CD4-positive, alpha-beta T cell treated with Interleukin-12 subunit alpha and Interleukin-12 subunit beta, for 1 hour (primary cell): ENCODE data around the gene MAP3K4.

ENCODE experiments used
- DNase-seq: peaks from one replicate; pipeline ENCODE4 v3.0.0-alpha.2; 2020

The MAP3K4 gene

DNA sequence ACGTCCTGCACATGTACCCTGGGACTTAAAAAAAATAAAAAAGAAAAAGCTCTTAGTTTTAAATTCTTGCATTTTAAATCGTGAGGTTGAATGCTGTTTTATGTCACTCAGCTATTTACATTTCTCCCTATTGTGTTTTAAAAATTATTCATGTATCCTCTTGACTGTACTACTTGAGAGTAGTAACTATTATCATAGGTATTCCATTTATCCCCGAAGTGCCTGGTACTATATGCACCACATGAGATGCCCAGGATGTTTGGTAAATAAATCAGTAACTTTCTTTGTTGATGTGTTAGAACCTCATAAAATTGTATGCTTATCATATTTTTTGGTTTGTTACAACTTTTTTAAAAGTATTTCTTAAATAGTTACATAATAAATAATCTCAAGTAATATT is 18.4 kb downstream of the MAP3K4 start:
- no peak for DNase-seq

DNA sequence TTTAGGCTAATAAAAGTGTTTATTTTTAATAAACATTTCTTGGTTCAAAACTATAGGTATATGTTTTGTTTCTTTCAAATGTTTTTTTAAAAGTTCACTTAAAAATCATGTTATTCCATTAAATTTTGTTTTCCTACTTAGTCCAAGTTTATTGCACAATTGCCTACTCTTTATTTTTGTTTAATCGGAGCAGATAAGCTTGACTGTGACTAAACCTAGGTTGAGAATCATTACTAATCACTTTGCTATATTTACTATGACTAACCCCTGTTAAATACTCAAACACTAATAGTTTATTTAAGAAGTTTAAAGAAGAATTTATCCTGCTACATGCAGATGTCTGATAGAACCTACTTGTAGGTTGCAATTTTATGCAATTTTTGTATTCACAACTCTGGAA is 18.8 kb downstream of the MAP3K4 start:
- no peak for DNase-seq

DNA sequence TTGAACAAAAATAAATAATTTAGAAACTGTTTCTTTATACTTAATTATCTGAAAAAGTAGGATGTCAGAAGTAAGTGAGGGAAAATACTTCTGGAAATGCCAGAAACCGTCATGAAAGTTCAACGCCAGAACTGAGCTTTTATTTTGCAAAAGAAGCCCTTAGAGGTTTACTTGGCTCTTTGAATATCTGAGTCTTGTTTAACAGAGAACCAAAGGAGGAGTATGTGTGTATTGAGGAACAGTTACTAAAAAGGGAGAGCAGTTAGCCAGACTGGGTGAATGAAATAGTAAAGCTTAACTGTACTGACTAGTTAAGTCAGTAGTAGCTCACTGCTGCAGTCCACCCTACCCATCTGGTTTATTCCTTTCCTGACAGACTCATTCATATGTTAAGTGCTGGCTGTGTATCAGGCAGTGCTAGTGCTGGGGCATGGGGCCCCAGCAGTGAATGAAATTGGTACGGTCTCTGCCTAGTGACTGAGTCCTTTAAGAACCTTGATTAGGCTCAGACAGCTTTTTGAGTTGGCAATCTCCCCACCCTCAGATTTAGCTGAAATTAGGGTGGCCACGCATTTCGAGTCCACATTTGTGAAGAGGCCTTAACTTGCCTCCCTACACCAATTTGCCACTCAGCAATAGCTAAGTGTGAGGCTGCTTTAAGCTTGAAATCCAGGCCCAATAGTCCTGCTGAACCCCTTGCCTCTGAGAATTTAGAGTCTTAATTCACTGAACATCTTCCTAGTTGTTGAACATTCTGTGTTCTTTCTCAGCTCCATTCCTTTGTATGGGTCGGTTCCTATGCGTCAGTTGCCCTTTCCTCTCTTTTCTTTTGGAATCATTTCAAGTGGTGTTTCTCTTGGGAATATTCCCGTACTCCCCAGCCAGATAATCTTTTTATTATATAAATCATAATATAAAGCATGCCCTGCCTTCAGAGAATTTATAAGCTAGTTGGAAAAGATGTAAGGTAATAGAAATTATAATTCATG is 20.2 kb downstream of the MAP3K4 start:
- DNase-seq, result no peak

DNA sequence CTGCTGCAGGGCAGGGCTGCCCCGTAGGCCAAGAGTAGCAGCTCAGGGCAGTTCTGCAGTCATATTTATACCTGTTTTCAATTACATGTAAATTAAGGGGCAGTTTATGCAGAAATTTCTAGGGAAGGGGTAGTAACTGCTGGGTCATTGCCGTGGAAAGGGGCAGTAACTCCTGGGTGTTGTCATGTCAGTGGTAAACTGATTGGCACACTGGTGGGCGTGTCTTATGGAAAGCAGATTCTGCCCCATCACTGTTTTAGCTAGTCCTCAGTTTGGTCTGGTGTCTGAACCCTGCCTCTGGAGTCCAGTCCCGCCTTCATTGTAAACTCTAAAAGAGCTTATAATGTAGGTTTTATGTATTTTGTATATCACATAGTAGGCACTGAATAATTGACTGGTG is 22.1 kb downstream of the MAP3K4 start:
- no peak for DNase-seq

DNA sequence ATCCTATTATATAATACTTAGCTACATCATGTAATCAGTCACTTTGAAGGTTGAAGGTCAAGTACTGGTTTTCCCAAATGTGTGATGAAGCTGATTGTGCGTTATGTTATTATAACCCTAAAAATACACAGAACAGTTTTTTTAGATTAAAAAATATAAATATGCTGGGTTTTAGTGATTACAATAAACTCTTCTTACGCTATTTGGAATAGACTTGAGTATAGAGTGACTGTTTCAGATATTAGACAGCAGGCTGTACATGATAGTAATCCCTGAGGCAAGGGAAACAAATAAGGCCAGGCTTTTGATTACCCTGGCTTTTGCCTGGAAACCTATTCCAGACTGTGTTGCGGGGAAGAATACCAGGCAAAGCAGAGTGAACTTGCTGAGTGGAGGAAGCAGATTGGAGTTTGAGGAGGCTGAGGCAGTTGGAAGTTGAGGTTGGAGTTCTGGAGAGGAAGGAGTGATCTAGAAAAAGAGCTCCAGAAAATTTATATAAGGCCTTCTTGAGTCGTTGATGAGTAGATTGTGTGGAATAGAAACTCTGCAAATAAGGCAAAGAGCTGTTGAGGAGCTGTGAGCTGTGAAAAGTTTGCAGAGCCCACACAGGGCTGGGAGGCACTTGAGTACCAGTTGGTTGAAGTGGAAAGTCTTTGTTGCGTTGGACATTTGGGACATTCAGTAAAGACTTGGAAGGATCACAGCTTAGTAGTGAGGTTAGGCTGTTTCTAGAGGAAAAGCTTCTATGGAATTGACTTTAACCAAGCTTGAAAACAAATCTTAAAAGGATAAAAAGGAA is 26.4 kb downstream of the MAP3K4 start:
- no peak for DNase-seq

DNA sequence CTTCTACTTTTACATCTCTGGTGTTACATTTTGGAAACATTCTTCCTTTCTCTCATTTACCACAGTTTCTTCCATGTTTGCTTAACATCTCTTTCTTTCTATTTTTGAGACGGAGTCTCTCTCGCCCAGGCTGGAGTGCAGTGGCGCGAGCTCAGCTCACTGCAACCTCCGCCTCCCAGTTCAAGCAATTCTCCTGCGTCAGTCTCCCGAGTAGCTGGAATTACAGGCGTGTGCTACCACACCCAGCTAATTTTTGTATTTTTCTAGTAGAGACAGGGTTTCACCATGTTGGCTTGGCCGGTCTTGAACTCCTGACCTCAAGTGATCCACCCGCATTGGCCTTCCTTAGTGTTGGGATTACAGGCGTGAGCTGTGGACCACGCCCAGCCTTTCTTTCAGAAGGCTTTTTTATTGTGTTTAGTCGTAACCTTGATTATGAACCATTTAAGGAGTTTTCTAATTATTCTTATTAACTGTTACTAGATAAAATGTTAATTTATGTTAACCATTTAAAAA is 27.8 kb downstream of the MAP3K4 start:
- DNase-seq, result no peak

DNA sequence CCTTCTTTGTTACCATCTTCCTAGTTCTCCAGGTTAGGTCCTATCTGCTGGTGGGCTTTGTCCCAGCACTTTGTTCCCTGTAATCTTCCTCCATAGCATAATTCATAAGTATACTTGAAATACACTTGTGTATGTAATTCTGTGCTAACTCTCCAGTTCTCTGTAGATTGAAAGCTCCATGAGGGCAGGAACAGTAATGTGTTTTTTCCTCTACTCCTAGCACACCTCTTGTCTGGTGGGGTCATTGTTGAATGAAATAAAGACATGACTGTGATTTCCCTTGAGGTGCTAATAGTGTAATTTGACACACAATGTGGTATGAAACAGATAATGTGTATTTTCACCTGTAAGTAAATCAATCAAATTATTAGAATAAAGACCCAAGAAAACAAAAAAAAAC is 30.0 kb downstream of the MAP3K4 start:
- DNase-seq, result no peak

DNA sequence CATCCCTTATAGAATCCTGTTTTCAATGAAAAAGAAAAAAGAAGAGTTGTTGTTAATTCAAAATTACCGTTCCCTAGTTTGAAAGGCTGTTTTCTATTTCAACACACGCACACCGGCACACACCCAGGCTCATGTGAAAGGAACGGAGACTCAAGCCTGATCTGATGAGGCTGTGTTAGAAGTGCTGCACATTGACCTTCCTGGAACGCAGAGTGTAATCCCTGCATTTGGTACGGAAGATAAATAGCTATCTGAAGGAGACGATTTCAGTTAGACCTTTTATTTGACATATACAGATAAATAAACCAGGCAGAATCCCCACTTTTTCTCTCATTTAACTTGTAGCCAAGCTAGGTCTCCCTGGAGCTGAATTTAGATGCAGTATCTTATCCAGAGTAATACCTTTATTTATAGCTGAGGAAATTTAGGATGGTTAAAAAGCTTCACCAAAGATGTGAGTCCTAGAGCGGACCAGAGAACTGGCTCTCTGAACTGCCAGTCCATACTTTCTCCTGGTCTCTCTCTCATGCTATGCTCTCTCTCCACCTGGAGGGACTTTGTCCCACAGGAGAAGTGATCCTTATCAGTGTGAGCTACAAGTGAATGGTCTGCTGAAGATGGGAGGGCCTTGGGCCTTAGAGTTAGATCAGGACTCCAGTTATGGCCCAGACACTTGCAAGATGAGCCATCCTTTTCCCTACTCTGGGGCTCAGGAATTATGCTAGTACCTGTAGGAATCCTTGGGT is 30.6 kb downstream of the MAP3K4 start:
- DNase-seq, result no peak

DNA sequence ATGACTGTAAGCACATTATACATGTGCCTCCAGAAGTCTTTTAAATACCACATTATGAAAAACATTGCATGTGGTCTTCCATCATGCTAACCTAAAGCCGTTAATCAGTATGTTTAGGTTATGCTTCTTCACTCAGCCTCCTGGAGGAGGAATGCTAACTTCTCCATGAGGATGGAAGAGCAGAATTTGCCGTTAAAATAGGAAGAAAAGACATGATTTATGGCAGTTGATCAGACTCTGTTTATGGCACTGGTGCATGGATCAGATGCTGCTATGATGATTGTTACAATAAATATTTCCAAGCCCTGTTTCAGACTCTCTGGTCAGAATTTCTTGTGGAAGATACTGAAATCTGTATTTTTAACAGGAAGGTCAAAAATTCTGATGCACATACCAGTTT is 31.7 kb downstream of the MAP3K4 start:
- DNase-seq, result no peak

DNA sequence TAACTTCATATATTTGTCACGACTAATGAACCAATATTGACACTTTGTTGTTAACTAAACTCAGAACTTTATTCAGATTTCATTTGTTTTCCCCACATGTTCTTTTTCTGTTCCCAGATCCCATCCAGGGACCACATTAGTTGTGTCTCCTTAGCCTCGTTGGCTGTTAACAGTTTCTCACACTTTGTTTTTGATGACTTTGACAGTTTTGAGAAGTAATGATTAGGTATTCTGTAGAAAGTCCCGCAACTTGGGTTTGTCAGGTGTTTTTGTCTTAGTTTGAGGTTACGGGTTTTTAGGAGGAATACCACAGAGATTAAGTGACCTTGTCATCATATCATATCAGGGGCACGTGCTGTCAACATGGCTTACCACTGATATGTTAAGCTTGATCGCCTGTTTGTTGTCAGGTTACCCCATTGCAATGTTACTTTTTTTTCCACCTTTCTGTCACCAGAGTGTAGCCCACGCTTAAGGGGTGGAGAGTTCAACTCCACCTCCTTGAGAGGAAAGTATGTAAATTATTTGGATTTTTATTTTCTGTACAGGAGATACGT is 32.9 kb downstream of the MAP3K4 start:
- DNase-seq, result no peak

DNA sequence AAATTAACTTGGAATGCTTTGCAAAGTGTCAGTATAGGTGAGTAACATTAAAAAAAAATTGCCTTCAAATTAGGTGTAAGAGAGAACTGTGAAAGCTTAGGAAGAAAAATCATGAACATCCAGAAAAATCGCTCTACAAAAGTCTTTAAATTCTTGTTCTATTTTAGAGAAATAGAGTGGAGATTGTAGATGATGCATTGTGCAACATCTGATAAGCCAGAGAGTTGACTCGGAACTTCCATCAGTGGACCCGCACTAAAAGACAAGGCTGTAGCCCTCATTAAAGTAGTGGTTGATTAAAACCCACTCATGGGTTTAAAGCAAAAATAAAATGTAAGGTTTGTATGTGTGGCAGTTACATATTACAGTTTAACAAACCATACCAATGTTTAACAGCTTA is 35.8 kb downstream of the MAP3K4 start:
- no peak for DNase-seq

DNA sequence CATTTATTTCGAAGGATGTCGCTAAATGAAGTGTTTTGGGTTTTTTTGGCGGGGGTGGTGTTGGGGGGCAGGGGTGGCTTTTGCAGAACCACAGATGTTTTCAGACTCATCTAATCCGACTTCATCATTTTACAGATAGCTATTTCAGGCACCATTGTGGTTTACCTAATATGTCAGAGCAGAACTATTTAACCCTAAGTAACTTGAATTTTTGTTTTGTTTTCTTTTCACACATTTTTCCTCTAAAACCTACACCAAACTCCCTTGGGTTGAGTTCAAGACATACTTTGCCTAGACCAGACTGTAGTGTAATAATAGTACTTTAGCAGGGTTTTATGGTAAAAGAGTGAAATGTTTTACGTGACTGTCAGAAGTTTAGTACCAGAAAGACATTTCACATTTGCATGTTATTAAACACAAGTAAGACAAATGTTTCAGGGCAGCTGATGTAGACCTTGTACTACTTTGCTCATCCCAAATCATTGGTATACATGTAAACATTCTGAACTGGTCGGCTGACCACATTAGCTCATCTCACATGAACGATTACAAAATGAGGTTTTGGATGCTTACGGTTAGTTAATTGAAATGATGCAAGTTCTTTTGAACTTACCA is 37.7 kb downstream of the MAP3K4 start:
- no peak for DNase-seq

DNA sequence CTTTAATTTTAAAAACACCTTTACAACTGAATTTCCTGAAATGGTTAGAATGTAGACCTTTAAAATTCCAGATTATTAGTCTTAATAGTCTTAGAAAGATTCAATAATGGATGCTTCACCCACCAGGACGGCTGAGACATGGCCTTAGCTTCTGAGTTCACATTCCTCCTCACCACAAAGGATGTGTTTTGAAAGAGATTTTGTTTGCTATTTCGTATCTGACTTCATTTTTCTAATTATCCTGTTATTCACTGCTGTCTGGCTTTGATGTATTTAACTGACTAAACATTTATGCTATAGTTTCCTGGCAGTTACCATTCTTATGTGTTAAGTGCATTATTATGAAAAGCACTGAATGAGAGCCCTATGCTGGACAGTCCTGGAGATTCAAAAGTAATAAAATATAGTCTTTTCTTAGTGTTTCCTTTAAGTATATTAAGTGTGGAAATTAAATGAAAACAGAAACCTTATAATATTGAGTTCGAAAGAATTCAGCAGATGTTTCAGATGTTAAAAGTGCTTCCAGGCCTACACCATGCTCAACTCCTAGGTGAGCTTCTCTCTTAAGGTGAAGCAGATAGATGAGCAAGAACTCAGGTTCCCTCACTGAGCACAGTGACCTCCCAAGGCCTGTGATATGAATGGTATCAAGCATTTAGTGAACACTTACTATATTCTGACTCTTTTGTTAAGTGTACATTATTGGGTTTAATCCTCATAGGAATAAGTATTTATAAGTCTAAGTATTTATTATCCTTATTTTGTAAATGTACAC is 40.3 kb downstream of the MAP3K4 start:
- no peak for DNase-seq

DNA sequence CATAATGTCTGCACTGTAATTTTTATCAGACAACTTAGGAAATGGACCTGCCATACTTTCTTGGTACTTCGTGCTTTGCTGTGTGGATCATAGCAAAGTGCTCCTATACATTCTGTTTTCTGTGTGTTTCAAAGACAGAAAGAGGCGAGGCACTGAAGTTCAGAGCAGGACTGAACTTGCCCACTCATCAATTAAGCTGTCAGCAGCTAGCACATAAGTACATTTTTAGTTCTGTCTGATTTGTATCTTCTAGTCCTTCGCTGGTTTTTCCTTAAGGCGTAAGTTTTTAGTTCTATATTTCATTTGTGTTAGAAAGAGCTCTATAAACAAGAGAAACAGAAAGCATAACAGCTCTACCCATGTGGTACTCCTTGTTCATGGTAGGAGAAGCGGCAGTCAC is 42.1 kb downstream of the MAP3K4 start:
- no peak for DNase-seq

DNA sequence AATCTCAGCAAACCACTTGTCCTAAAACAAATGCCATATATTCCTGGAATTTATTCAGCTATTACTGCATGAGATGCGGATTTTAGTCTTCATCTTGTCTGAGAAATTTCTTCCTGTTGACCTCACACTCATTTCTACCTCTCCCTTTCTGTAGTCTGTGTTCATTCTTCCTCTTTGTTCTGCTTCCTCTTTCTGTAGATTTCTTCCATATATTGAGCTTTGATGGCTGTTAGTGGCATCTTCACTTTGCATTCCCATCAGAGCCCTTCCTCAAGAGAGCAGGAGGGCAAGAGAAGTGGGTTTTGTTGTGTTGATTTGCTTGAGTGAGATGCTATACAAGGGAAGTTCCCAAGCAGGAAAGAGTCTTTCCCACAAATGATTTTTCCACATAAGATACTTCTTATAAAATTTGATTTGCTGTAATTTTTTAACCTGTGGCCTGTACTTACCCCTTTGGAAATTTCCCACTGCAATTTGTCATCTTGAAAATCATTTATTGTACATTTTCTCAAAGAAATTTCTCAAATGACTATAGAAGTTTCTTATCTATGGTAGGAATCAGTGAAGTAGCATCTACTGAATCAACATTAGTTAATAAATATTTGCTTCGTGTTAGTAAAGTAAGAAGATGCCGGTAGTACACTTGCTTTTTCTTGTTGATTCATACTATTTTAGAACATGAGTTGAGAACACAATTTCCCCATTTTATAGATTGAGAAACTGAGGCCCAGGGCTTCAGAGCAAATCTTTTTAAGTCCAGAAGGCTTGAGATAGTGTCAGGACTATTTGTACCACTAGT is 43.8 kb downstream of the MAP3K4 start:
- no peak for DNase-seq

DNA sequence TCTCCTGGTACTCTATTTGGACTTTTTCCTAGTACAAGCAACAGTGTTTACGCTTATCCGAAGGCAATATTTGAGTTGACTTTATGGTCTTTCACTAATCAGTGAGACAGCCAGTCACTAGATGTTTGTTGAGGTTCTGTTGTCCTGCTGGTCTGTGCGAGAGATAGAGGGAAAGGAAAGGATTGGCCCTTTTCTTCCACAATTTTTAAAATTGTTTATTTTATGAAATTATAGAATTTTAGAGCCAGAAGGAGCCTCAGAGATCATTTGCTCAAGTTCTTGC is 44.4 kb downstream of the MAP3K4 start:
- DNase-seq, result no peak

DNA sequence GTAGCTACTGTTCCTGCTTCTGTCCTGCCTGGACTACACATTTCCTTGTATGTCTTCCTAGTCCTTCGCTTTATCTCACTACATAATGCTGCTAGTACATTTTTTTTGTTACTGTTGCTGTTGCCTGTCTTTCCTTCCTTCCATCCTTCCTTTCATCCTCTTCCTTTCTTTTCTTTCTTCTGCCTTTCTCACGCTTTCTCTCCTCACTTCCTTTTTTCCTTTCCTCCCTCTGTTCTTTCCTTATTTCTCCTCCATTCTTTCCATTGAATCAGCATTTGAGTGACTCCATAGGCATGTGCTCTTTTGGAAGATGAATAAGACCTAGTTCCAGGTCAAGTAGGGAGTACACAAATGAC is 46.3 kb downstream of the MAP3K4 start:
- no peak for DNase-seq

DNA sequence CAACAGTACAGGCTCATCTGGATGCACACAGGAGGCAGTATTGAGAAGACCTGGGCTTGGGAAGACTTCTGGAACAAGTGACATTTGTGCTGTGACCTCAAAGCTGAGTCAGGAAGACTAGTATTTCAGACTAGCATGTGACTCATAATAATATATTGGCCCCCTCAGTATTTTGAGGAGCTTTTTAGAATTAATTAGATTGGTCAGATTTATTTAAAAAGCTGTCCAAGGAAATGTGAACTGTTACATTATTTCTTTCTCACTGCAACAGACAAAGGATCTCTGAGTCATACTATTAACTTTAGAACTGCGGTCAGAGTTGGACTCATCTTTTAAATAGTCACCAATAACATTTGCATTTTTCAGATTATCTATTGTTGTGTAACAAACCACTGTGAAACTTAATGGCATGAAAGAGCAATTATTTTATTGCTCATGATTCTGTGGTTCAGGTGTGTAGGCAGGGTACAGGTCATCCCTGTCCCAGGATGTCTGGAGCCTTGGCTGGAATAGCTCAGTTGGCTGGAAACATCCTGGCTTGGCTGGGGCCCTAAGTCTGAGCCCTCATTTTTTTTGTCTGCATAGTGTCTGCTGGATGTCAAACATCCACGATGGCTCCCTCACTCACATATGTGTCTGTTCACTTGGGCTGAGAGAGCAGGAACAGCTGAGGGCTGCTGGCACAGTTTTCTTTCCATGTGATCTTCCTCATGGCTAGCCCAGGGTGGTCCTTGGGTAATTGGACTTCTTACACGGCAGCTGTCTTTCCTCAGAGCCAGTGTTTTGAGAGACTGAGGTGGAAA is 46.9 kb downstream of the MAP3K4 start:
- DNase-seq, result no peak

DNA sequence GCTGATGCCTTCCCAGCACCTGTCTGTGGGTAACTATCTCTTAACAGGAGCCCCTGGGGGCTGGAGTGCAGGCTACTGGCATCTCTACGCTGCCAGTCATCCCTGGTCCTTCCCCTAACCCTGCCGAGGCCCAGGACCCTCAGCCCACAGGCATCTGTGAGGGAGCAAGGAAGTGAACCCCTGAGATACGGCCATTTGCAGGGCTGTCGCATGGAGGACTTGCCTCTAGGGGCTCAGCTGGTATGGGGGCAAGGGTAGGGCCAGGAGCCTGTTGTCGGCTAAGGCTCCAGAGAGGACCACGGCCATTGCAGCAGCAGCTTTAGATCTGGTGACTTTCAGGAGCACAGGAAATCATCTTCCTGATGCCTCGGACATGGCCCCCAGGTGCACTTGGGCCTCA is 49.7 kb downstream of the MAP3K4 start:
- DNase-seq, result no peak

DNA sequence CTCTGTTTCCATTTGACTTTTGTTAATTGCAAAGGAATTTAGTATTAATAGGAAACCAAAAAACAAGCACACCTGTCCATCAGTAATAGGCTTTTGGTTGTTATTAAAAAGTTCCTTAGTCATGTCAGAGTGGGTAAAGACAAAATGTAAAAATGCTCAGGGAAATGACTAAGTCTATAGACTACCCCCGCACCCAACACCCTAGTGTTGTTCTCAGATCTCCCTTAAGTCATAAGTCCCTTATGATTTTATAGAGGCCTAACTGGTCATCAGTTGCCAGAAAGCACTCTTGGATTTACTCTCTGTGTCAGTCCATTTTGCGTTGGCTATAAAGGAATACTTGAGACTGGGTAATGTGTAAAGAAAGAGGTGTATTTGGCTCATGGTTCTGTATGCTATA is 52.8 kb downstream of the MAP3K4 start:
- no peak for DNase-seq
